Measurements from ENCODE around the gene ARHGAP31.

ARHGAP31 gene

GRCh38 chr3:119289404-119289770 lies 4.8 kb upstream of the ARHGAP31 start:
- TF ChIP-seq POLR2A (IDR thresholded peaks at IDR 0.05; ENCODE audit: low read depth, low read length) = no peak
- FAIRE-seq (no peak), DNase-seq (ENCODE audit: insufficient read length, low spot score) (no peak)

- DNase-seq (ENCODE audit: insufficient read length, low spot score) (no peak), FAIRE-seq (no peak)
- TF ChIP-seq POLR2A (IDR thresholded peaks at IDR 0.05; ENCODE audit: low read depth, low read length) = no peak
These were observed 3.6 kb upstream of the ARHGAP31 start for GRCh38 chr3:119290613-119291012.

- DNase-seq (ENCODE audit: insufficient read length, low spot score) = no peak
- FAIRE-seq = no peak
- TF ChIP-seq POLR2A (IDR thresholded peaks at IDR 0.05; ENCODE audit: low read depth, low read length) = no peak
These were observed 3.0 kb upstream of the ARHGAP31 start for GRCh38 chr3:119291062-119291700.

- DNase-seq (ENCODE audit: insufficient read length, low spot score) (no peak), FAIRE-seq (no peak)
- TF ChIP-seq POLR2A (IDR thresholded peaks at IDR 0.05; ENCODE audit: low read depth, low read length) = no peak
These were observed 1.5 kb upstream of the ARHGAP31 start for GRCh38 chr3:119292666-119293065.

DNA sequence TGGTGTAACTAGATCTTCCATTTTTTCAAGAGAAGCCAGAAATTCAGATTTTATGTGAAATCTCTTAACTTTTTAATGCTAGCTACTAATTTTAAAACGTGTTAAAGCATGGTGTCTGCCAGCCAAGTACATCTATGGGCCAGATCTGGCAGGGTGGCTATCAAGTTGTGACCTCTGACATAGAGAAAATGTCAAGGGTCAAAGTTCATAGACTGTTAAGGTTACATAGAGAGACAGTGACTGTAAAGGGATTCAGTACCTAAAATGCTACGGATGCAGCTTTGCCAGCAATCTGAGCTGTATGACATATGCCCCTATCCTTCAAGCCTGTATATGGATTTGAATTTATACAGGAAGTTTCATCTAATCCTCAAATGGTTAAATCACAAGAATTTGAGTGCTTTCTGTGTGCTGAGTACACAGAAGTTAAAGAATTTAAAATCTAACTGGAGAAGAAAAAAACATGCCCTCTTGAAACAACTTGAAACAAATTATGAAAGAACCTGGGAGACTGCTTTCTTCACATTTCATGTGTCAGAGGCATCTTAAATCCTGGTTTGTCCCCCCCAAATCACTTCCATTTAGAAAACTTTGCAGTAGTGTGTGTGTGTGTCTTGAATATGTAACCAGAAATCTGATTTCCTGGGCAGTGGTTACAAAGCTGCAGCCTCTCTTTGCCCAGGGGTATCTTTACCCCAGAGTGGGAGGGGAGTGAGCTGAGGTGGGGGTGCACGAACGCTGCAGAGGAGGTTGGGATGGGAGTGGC lies 895 bp upstream of the ARHGAP31 start:
- FAIRE-seq (no peak), DNase-seq (ENCODE audit: insufficient read length, low spot score) (peak; percentile 21)
- TF ChIP-seq POLR2A (IDR thresholded peaks at IDR 0.05; ENCODE audit: low read depth, low read length) = no peak

DNA sequence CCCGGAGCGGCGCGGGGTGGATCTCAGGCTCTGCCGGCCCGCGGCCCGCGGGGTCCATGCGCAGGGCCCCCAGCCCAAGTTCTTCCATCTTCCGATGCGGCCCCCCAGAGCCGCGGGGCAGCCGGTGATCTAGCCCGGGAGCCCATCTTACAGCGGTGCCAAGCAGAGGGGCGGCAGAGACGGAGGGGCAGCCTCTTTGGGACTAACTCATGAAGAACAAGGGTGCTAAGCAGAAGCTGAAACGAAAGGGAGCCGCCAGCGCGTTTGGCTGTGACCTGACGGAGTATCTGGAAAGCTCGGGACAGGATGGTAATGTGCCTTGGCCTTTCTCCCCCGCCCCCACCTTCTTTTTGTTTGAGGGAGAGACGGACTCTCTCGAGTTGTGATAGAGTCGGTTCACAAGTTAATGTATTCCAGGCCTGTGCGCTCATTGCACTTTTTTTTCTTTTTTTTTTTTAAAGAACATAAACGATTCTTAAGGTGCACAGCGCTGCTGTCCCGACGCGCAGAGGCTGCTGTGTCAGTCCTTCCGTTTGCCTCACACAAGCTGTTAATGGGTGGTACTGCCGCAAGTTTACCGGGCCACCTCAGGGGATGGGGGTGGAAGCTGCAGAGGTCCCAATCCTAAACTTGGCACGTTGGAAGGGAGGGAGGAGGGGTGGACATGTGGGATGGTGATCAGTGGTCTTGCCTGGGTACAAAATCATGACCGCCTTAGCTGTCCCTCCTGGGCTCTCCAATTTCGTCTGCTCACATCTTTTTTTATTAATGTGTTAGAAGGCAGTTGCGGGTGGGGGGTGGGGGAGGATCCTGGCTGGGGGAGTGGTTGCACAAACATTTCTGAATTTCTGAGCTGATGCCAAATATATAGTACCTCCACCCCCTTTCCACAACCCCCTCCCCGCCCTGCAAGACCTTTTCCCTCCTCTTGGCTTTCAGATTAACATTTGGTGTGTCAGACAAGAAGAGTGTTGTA lies 801 bp downstream of the ARHGAP31 start:
- no peak for FAIRE-seq
- no peak for TF ChIP-seq POLR2A (IDR thresholded peaks at IDR 0.05; ENCODE audit: low read depth, low read length)

DNA sequence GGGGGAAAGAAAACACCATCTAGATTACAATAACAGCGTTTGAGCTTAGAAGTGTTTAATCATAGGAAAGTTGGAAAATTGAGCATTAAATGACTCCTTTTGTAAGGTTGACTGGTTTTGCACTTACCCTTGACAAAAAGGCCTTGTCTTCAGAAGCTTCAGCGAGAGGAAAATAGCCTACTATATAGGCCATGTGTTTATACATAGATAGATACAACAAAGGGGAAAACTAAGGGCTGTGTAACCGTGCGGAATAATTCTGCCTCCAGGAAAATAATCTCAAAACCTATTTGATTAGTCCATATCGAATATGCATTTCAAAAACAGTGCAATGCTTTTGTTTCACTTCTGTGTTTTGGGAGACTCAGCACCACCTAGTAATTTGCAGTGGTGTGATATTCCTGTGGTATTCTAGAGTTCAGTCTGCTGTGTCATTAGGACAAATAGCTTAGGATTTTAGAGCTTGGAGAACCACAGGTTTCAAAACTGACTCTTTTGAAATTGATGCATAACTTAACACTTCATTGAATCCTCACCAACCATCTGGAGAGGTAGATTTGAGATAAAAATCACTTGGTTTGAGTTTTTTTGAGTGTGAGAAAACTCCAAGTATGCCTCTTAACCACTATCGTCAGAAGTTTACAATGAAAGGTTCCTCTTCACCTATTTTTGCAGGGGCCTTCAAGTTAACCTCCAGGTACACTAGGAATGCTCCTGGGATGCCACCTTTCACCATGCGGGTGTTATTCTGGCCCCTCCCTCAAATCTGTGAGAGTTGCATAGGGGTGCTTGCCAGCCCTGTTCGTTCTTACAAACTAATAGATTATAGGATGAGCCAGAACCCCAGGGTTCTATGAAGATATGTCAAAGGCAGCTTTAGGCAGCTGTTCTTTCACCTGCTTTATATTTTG lies 1.9 kb downstream of the ARHGAP31 start:
- FAIRE-seq (no peak), DNase-seq (ENCODE audit: insufficient read length, low spot score) (no peak)
- TF ChIP-seq POLR2A (IDR thresholded peaks at IDR 0.05; ENCODE audit: low read depth, low read length) = no peak

More for the DNA sequence above, 801 bp downstream of the ARHGAP31 start:
- peak; percentile 23 for DNase-seq (ENCODE audit: insufficient read length, low spot score)

- FAIRE-seq (no peak), DNase-seq (ENCODE audit: insufficient read length, low spot score) (no peak)
- no peak for TF ChIP-seq POLR2A (IDR thresholded peaks at IDR 0.05; ENCODE audit: low read depth, low read length)
These were observed 2.5 kb downstream of the ARHGAP31 start for GRCh38 chr3:119296727-119297122.

DNA sequence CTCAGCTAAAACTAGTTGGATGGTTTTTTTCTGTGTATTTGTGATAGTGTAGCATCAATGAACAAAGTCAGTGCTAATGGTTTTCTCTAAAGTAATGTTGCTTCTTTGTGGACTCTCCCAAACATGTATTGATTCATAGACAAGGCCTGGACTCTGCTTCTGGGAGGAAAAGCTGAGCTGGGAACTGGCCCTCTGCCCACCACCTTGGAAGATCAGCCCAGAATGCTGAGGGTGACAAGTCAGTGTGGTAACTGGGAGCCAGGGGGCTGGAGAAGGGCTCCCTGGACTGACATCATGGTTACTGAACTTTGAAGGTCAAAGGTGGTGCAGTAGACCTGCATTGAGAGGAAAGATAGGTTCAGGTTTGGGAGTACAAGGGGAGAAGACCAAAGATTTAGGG lies 3.0 kb downstream of the ARHGAP31 start:
- DNase-seq (ENCODE audit: insufficient read length, low spot score) (no peak), FAIRE-seq (no peak)
- TF ChIP-seq POLR2A (IDR thresholded peaks at IDR 0.05; ENCODE audit: low read depth, low read length) = no peak

- FAIRE-seq (no peak), DNase-seq (ENCODE audit: insufficient read length, low spot score) (no peak)
- TF ChIP-seq POLR2A (IDR thresholded peaks at IDR 0.05; ENCODE audit: low read depth, low read length) = no peak
These were observed 4.4 kb downstream of the ARHGAP31 start for GRCh38 chr3:119298565-119298941.

DNA sequence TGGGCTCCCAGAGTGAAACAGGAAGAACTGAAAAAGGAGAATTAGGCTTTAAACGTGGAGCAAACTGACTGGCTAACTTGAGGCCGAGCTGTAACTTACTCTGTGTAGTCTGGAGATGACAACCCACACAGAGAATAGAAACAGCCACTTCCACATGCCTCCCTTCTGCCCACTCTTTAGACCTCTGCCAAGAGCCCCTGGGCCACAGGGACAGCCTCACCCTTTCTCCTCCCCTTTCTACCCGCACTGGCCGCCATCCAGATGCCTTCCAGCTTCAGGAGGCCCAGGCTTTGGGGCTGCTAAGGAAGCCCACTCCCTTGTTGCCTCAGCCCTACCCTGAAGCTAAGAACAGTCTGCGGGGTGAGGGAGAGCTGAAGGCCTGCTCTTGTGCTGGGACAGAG lies 6.8 kb downstream of the ARHGAP31 start:
- DNase-seq (ENCODE audit: insufficient read length, low spot score) (no peak), FAIRE-seq (no peak)
- no peak for TF ChIP-seq POLR2A (IDR thresholded peaks at IDR 0.05; ENCODE audit: low read depth, low read length)

GRCh38 chr3:119301662-119302061 lies 7.5 kb downstream of the ARHGAP31 start:
- DNase-seq (ENCODE audit: insufficient read length, low spot score) (no peak), FAIRE-seq (no peak)
- no peak for TF ChIP-seq POLR2A (IDR thresholded peaks at IDR 0.05; ENCODE audit: low read depth, low read length)
